ENCODE data around the gene ARCN1.

DNA sequence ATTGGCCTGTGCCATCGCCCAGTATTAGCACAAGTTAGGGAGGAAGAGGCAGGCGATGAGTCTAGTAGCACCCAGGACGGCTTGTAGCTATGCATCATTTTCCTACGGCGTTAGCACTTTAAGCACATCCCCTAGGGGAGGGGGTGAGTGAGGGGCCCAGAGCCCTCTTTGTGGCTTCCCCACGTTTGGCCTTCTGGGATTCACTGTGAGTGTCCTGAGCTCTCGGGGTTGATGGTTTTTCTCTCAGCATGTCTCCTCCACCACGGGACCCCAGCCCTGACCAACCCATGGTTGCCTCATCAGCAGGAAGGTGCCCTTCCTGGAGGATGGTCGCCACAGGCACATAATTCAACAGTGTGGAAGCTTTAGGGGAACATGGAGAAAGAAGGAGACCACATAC is 36.9 kb upstream of the ARCN1 start:
- TF ChIP-seq CTCF (conservative IDR thresholded peaks at IDR 0.05; ENCODE audit: low read depth, low read length) (no peak), EZH2 (IDR thresholded peaks at IDR 0.05; ENCODE audit: low read length, unreplicated experiment) (no peak), EZH2phosphoT487 (IDR thresholded peaks at IDR 0.05; ENCODE audit: borderline replicate concordance, low read length) (no peak)
